Endodermal cell (in vitro differentiated cells): ENCODE data around the gene ECE1. TPM values are rescaled to one million over a fixed set of nuclear protein-coding genes. Genes with fewer than 3 reads are reported as not detected.
"Not testable (repeated sequence)": the region's sequence is repeated elsewhere in the genome, so short reads cannot be mapped to it uniquely, and the experiment has no call there.

ENCODE experiments used
- DNase-seq: peaks from one replicate; pipeline ENCODE4 v3.0.0-alpha.2; 2017
- H3K27ac ChIP-seq: 2 replicates; pipeline ENCODE4 v1.5.1; 2013; ENCODE audit warnings: mild to moderate bottlenecking, low read depth, low read length, moderate library complexity
- H3K27me3 ChIP-seq: 2 replicates; pipeline ENCODE4 v1.6.1; 2013; ENCODE audit warnings: mild to moderate bottlenecking, low read length, moderate library complexity; ENCODE audit not compliant: insufficient read depth, control insufficient read depth, poor library complexity, severe bottlenecking
- H3K36me3 ChIP-seq: 2 replicates; pipeline ENCODE4 v1.7.0; 2013; ENCODE audit warnings: mild to moderate bottlenecking, low read length, moderate library complexity; ENCODE audit not compliant: control insufficient read depth, insufficient read depth
- H3K4me1 ChIP-seq: one replicate; pipeline ENCODE4 v1.7.0; 2013; ENCODE audit warnings: low read length; ENCODE audit not compliant: control insufficient read depth, insufficient read depth
- H3K4me3 ChIP-seq: 2 replicates; pipeline ENCODE4 v1.5.1; 2013; ENCODE audit warnings: mild to moderate bottlenecking, low read length, moderate library complexity
- H3K9ac ChIP-seq: 2 replicates; pipeline ENCODE4 v1.6.1; 2013; ENCODE audit warnings: mild to moderate bottlenecking, low read length, moderate library complexity; ENCODE audit not compliant: poor library complexity, severe bottlenecking; ENCODE audit errors: extremely low read depth
- H3K9me3 ChIP-seq: 2 replicates; pipeline ENCODE4 v1.6.1; 2013; ENCODE audit warnings: mild to moderate bottlenecking, low read length, moderate library complexity; ENCODE audit not compliant: control insufficient read depth
- H3K27ac Mint-ChIP-seq: 2 replicates; pipeline ENCODE4 v1.8.0; 2020; ENCODE audit warnings: mixed read lengths
- H3K27me3 Mint-ChIP-seq: 2 replicates; pipeline ENCODE4 v1.8.0; 2021; ENCODE audit warnings: mild to moderate bottlenecking, mixed read lengths; ENCODE audit not compliant: insufficient read depth
- H3K36me3 Mint-ChIP-seq: 2 replicates; pipeline ENCODE4 v1.8.0; 2020; ENCODE audit warnings: low read depth, mixed read lengths
- H3K4me1 Mint-ChIP-seq: 2 replicates; pipeline ENCODE4 v1.8.0; 2020; ENCODE audit warnings: mixed read lengths
- H3K4me3 Mint-ChIP-seq: 2 replicates; pipeline ENCODE4 v1.8.0; 2020; ENCODE audit warnings: mild to moderate bottlenecking, moderate library complexity, mixed read lengths
- H3K9me3 Mint-ChIP-seq: 2 replicates; pipeline ENCODE4 v1.8.0; 2020; ENCODE audit warnings: mild to moderate bottlenecking, mixed read lengths
- WGBS, 2 experiments: methylation state at CpG; one replicate each; pipeline versions ENCODE4 v1.1.5 to v1.1.7; 2013; ENCODE audit warnings: missing lambda C conversion rate in 2 of 2, mixed read lengths in 1 of 2; ENCODE audit not compliant: insufficient coverage in 1 of 2, insufficient read length in 1 of 2; 5-methylcytosine and 5-hydroxymethylcytosine counted together
- total RNA-seq, 2 donors: library from RNA; stranded (reverse); fragmentation: NEBNext Ultra II Directional in 1 of 2; extraction: Animal tissue kit (Norgen Biotek cat#: 25700) in 1 of 2; gene quantifications; 2 replicates in 1 of 2; 3 replicates in 1 of 2; pipeline ENCODE4 v1.2.1, GENCODE V29; 2021
- TF ChIP-seq, protein P1 (sequence below): fragments of 200-600 bp; sonication (generic); conservative IDR thresholded peaks from 2 replicates; pipeline ENCODE4 v1.5.0; 2021; ENCODE audit warnings: antibody characterized with exemption, mild to moderate bottlenecking

Gene ECE1
- total RNA-seq, 2 donors from 2014 or later, result 47.8 to 57.9 TPM

DNA sequence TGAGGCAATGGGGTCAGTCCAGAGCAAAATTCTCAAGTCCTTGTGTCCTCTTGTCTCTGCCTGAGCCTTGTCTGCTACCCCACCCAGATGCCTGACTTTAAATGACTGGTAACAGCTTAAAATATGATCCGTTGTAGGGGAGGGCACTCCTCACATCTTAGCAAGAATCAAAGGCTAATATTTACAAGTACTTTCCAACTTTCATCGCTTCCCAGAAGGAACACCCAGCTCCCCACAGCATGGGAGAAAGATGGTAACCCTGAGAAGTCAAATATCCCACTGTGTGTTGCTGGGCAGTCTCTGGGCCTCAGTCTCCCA lies 5.2 kb downstream of the ECE1 start:
- WGBS, 2 experiments, result 89 to 95% methylated on average over 1 to 2 of the region's 2 CpGs
- TF ChIP-seq, protein P1, sequence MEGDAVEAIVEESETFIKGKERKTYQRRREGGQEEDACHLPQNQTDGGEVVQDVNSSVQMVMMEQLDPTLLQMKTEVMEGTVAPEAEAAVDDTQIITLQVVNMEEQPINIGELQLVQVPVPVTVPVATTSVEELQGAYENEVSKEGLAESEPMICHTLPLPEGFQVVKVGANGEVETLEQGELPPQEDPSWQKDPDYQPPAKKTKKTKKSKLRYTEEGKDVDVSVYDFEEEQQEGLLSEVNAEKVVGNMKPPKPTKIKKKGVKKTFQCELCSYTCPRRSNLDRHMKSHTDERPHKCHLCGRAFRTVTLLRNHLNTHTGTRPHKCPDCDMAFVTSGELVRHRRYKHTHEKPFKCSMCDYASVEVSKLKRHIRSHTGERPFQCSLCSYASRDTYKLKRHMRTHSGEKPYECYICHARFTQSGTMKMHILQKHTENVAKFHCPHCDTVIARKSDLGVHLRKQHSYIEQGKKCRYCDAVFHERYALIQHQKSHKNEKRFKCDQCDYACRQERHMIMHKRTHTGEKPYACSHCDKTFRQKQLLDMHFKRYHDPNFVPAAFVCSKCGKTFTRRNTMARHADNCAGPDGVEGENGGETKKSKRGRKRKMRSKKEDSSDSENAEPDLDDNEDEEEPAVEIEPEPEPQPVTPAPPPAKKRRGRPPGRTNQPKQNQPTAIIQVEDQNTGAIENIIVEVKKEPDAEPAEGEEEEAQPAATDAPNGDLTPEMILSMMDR, result no peak
- H3K36me3 Mint-ChIP-seq, result peaks cover 7% of the 10 kb centered on the region
- no peak overlapping the region for H3K4me3 Mint-ChIP-seq
- DNase-seq, result no peak
- H3K27me3 ChIP-seq, result no peaks in the 10 kb centered on the region
- no peak overlapping the region for H3K27ac Mint-ChIP-seq
- H3K4me1 Mint-ChIP-seq, result peaks cover 12% of the 10 kb centered on the region
- no peaks in the 10 kb centered on the region for H3K36me3 ChIP-seq
- H3K27ac ChIP-seq, result no peak overlapping the region
- H3K27me3 Mint-ChIP-seq, result no peaks in the 10 kb centered on the region
- no peak overlapping the region for H3K9ac ChIP-seq
- H3K4me1 ChIP-seq, result peaks cover 5% of the 10 kb centered on the region
- no peaks in the 10 kb centered on the region for H3K9me3 Mint-ChIP-seq
- no peaks in the 10 kb centered on the region for H3K9me3 ChIP-seq
- no peak overlapping the region for H3K4me3 ChIP-seq

DNA sequence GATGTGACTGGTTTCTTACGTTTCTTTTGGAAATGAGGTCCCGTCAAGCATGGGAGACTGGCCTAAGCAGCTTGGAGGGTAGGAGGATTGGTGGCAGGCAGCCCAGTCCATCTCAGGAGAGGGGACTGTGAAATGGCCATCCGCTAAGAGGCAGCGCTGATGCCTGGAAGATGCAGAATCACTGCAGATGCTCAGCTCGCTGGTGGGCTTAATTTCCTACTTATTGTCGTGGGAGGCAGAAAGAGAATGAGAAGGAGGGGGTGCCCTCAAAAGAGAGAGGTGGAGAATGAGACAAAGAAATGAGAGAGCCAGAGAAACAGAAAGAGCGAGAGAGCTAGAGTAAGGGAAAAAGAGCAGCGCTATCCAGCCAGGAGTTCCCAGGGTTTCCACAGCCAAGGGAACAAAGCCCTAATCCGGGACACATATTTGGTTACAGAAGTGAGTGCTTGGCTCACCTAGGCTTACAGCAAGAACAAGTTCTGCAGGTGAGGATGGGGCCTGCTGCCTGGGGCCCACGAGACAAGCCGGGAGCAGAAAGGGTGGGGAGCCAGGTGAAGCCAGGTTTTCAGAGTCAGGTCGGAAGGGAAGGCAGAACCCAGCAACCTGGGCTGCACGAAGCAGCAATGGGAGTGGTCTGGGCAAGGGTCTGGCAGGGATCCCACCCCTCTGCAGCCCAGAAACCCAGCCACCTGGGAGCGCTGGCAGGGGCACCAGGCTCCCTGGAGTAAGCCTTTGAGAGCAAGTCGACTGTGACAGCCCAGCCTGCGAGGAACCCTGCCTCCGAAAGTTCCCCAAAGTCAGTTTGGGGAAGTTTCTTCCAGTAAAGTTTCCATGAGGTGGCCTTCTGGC lies 5.8 kb downstream of the ECE1 start:
- no peak overlapping the region for H3K4me3 ChIP-seq
- H3K4me1 ChIP-seq, result peaks cover 5% of the 10 kb centered on the region
- Mint-ChIP-seq H3K27ac (no peak overlapping the region), H3K9me3 (no peaks in the 10 kb centered on the region), H3K36me3 (peaks cover 7% of the 10 kb centered on the region), H3K4me1 (peaks cover 12% of the 10 kb centered on the region), H3K27me3 (no peaks in the 10 kb centered on the region), H3K4me3 (no peak overlapping the region)
- H3K36me3 ChIP-seq, result no peaks in the 10 kb centered on the region
- TF ChIP-seq, protein P1, result no peak
- WGBS, 2 experiments, result 88 to 89% methylated on average over 14 to 17 of the region's 17 CpGs
- H3K9me3 ChIP-seq, result no peaks in the 10 kb centered on the region
- DNase-seq, result no peak
- H3K27ac ChIP-seq, result no peak overlapping the region
- no peak overlapping the region for H3K9ac ChIP-seq
- no peaks in the 10 kb centered on the region for H3K27me3 ChIP-seq

DNA sequence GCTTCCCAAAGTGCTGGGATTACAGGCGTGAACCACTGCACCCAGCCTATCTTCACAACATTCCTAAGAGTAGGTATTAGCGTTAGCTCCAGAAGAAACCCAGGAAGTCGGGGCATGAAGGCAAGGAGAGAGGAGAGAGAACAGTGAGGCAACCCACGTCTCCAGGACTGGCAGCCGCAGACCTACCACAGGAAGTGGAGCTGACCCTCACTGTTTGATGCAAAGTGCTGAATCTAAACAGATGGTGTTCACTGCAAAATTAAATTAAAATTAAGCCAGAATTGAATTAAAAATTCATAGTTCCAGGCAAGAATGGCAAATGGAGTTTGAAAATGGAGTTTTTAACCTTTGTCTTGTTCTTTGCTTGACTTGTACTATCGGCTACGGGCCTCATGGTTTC lies 6.7 kb downstream of the ECE1 start:
- 92 to 97% methylated on average over 6 to 7 of the region's 7 CpGs for WGBS, 2 experiments
- TF ChIP-seq, protein P1, result no peak
- Histone ChIP-seq H3K9ac (no peak overlapping the region), H3K27ac (no peak overlapping the region), H3K4me1 (peaks cover 9% of the 10 kb centered on the region), H3K4me3 (no peak overlapping the region), H3K27me3 (no peaks in the 10 kb centered on the region), H3K9me3 (no peaks in the 10 kb centered on the region), H3K36me3 (peaks cover 4% of the 10 kb centered on the region)
- H3K27me3 Mint-ChIP-seq, result no peaks in the 10 kb centered on the region
- DNase-seq, result no peak
- H3K36me3 Mint-ChIP-seq, result peaks cover 7% of the 10 kb centered on the region
- no peak overlapping the region for H3K4me3 Mint-ChIP-seq
- H3K9me3 Mint-ChIP-seq, result no peaks in the 10 kb centered on the region
- peaks cover 12% of the 10 kb centered on the region for H3K4me1 Mint-ChIP-seq
- H3K27ac Mint-ChIP-seq, result no peak overlapping the region

DNA sequence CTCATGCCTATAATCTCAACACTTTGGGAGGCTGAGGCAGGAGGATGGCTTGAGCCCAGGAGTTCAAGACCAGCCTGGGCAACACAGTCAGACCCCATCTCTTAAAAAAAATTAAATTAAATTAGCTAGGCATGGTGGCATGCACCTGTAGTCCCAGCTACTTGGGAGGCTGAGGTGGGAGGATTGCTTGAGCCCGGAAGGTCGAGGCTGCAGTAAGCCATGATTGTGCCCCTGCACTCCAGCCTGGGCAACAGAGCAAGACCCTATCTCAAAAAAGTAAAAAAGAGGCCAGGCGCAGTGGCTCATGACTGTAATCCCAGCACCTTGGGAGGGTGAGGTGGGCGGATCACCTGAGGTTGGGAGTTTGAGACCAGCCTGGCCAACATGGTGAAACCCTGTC lies 8.2 kb downstream of the ECE1 start:
- H3K4me1 ChIP-seq, H3K27ac Mint-ChIP-seq, H3K9me3 Mint-ChIP-seq, H3K9ac ChIP-seq, H3K4me3 Mint-ChIP-seq, H3K27me3 Mint-ChIP-seq, H3K27me3 ChIP-seq, H3K36me3 Mint-ChIP-seq, DNase-seq, H3K9me3 ChIP-seq, H3K36me3 ChIP-seq, H3K4me3 ChIP-seq, H3K27ac ChIP-seq: not testable (repeated sequence)
- 87 to 94% methylated on average over 2 to 4 of the region's 4 CpGs for WGBS, 2 experiments
- H3K4me1 Mint-ChIP-seq, result peaks cover 18% of the 10 kb centered on the region
